ENCODE results near the gene SLC38A10. TPM values are rescaled to one million over a fixed set of nuclear protein-coding genes. Genes with fewer than 3 reads are reported as not detected.

The SLC38A10 gene
- total RNA-seq, 1 donor from 2014 or later, result 71.6 TPM

GRCh38 chr17:81334391-81334901, 39.3 kb upstream of the SLC38A10 start:
- no peak for DNase-seq (ENCODE audit: low read depth)
- H3K4me3 ChIP-seq (ENCODE audit: low read depth, low read length), result no peak overlapping the region
- TF ChIP-seq CTCF (conservative IDR thresholded peaks at IDR 0.05; ENCODE audit: low read depth, low read length), result no peak

- no peak for DNase-seq (ENCODE audit: low read depth)
- H3K4me3 ChIP-seq (ENCODE audit: low read depth, low read length), result no peak overlapping the region
- TF ChIP-seq CTCF (conservative IDR thresholded peaks at IDR 0.05; ENCODE audit: low read depth, low read length), result no peak
These were observed 38.7 kb upstream of the SLC38A10 start for GRCh38 chr17:81333616-81334368.

- TF ChIP-seq CTCF (conservative IDR thresholded peaks at IDR 0.05; ENCODE audit: low read depth, low read length), result no peak
- no peak for DNase-seq (ENCODE audit: low read depth)
These were observed 37.9 kb upstream of the SLC38A10 start for GRCh38 chr17:81332914-81333528.

GRCh38 chr17:81332118-81332834, 37.2 kb upstream of the SLC38A10 start:
- TF ChIP-seq CTCF (conservative IDR thresholded peaks at IDR 0.05; ENCODE audit: low read depth, low read length), result no peak
- DNase-seq (ENCODE audit: low read depth), result no peak
- no peak overlapping the region for H3K4me3 ChIP-seq (ENCODE audit: low read depth, low read length)

More at GRCh38 chr17:81332914-81333528, 37.9 kb upstream of the SLC38A10 start:
- no peak overlapping the region for H3K4me3 ChIP-seq (ENCODE audit: low read depth, low read length)

GRCh38 chr17:81331527-81332043, 36.5 kb upstream of the SLC38A10 start:
- no peak for TF ChIP-seq CTCF (conservative IDR thresholded peaks at IDR 0.05; ENCODE audit: low read depth, low read length)
- no peak for DNase-seq (ENCODE audit: low read depth)
- no peak overlapping the region for H3K4me3 ChIP-seq (ENCODE audit: low read depth, low read length)

GRCh38 chr17:81330884-81331245, 35.8 kb upstream of the SLC38A10 start:
- H3K4me3 ChIP-seq (ENCODE audit: low read depth, low read length), result no peak overlapping the region
- no peak for DNase-seq (ENCODE audit: low read depth)
- TF ChIP-seq CTCF (conservative IDR thresholded peaks at IDR 0.05; ENCODE audit: low read depth, low read length), result no peak
